ENCODE measurements around the gene GRAMD1A. TPM values are rescaled to one million over a fixed set of nuclear protein-coding genes. Genes with fewer than 3 reads are reported as not detected.

The GRAMD1A gene
- total RNA-seq, 1 experiment from 2014 or later: 32.8 TPM

DNA sequence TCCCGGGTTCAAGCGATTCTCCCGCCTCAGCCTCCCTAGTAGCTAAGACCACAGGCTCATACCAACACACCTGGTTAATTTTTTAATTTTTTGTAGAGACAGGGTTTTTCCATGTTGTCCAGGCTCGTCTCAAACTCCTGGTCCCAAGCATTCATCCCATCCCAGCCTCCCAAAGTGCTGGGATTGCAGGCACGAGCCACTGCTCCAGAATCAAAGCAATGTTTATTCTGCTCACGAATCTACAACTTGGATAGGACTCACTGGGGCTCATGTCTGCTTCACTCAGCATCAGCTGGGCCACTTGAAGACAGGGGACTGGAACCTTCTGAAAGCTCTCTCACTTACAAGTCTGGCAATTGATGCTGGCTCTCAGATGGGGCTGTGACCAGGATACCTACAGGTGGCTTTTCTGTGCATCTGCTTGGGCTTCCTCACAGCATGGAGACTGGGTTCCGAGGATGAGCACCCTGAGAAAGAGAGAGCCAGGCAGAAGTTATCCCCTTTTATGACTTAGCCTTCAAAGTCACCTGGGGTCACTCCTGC, 27.9 kb upstream of the GRAMD1A start:
- Histone ChIP-seq H3K4me2 (ENCODE audit: low read length) (no peak overlapping the region), H3K27me3 (ENCODE audit: low read length) (no peaks in the 10 kb centered on the region), H3K36me3 (ENCODE audit: low read depth, low read length) (no peaks in the 10 kb centered on the region), H3K9ac (ENCODE audit: low read length) (no peak overlapping the region), H3K9me2 (replicated peaks; ENCODE audit: low read length) (no peaks in the 10 kb centered on the region), H4K20me1 (ENCODE audit: low read length) (no peaks in the 10 kb centered on the region), H3K4me1 (ENCODE audit: insufficient read depth, low read length) (no peaks in the 10 kb centered on the region), H3F3A (ENCODE audit: low read length, unreplicated experiment) (no peaks in the 10 kb centered on the region), H3K9me3 (ENCODE audit: low read length) (no peaks in the 10 kb centered on the region), H3K27ac (ENCODE audit: low read length) (no peak overlapping the region), H2AFZ (ENCODE audit: low read length) (no peak overlapping the region), H3K4me3 (ENCODE audit: low read length) (no peak overlapping the region), H3K79me2 (ENCODE audit: low read length) (no peaks in the 10 kb centered on the region)
- TF ChIP-seq EZH2 (IDR thresholded peaks at IDR 0.05; ENCODE audit: low read length, unreplicated experiment) (no peak), CTCF (conservative IDR thresholded peaks at IDR 0.05; ENCODE audit: low read depth, low read length) (no peak), EZH2phosphoT487 (IDR thresholded peaks at IDR 0.05; ENCODE audit: borderline replicate concordance, low read length) (no peak)
- ATAC-seq (no peak), DNase-seq (no peak)
- intact Hi-C loops (cut with micrococcal nuclease): loop anchor here (2.0 kb wide), 1 partner anchor 35 kb away; no protein-coding TSS in a partner anchor
- ChIA-PET POLR2A (ENCODE audit: unreplicated experiment) (interaction anchor here (0.6 kb wide), 1 partner anchor 182 kb away, joined by 26 read pairs; the partner anchor contains the start of gene FXYD5), CTCF (interaction anchor here (0.5 kb wide), 1 partner anchor 42 kb away, joined by 3 read pairs; no protein-coding TSS in a partner anchor)
- no TSS peak for BruUV-seq (replicated peaks)

GRCh38 chr19:34974646-34975045, 25.5 kb upstream of the GRAMD1A start:
- H3F3A ChIP-seq (ENCODE audit: low read length, unreplicated experiment): no peaks in the 10 kb centered on the region
- no TSS peak for BruUV-seq (replicated peaks)
- H3K9me2 ChIP-seq (replicated peaks; ENCODE audit: low read length): no peaks in the 10 kb centered on the region
- H3K27ac ChIP-seq (ENCODE audit: low read length): no peak overlapping the region
- DNase-seq (no peak), ATAC-seq (no peak)
- CTCF ChIA-PET: no interaction called here
- H3K9ac ChIP-seq (ENCODE audit: low read length): no peak overlapping the region
- H3K4me3 ChIP-seq (ENCODE audit: low read length): no peak overlapping the region
- H3K9me3 ChIP-seq (ENCODE audit: low read length): no peaks in the 10 kb centered on the region
- H3K79me2 ChIP-seq (ENCODE audit: low read length): no peaks in the 10 kb centered on the region
- H4K20me1 ChIP-seq (ENCODE audit: low read length): no peaks in the 10 kb centered on the region
- H3K36me3 ChIP-seq (ENCODE audit: low read depth, low read length): no peaks in the 10 kb centered on the region
- no peak overlapping the region for H3K4me2 ChIP-seq (ENCODE audit: low read length)
- no peak overlapping the region for H2AFZ ChIP-seq (ENCODE audit: low read length)
- H3K27me3 ChIP-seq (ENCODE audit: low read length): no peaks in the 10 kb centered on the region
- no peak for TF ChIP-seq EZH2phosphoT487 (IDR thresholded peaks at IDR 0.05; ENCODE audit: borderline replicate concordance, low read length)
- TF ChIP-seq EZH2 (IDR thresholded peaks at IDR 0.05; ENCODE audit: low read length, unreplicated experiment): no peak
- TF ChIP-seq CTCF (conservative IDR thresholded peaks at IDR 0.05; ENCODE audit: low read depth, low read length): no peak
- intact Hi-C loops (cut with micrococcal nuclease): no loop called here
- no peaks in the 10 kb centered on the region for H3K4me1 ChIP-seq (ENCODE audit: insufficient read depth, low read length)
- POLR2A ChIA-PET (ENCODE audit: unreplicated experiment): no interaction called here

- H3K4me2 ChIP-seq (ENCODE audit: low read length): no peak overlapping the region
- TF ChIP-seq CTCF (conservative IDR thresholded peaks at IDR 0.05; ENCODE audit: low read depth, low read length) (no peak), EZH2 (IDR thresholded peaks at IDR 0.05; ENCODE audit: low read length, unreplicated experiment) (no peak), EZH2phosphoT487 (IDR thresholded peaks at IDR 0.05; ENCODE audit: borderline replicate concordance, low read length) (no peak)
- H3K9ac ChIP-seq (ENCODE audit: low read length): no peak overlapping the region
- CTCF ChIA-PET: no interaction called here
- H3K27ac ChIP-seq (ENCODE audit: low read length): no peak overlapping the region
- ATAC-seq: no peak
- H2AFZ ChIP-seq (ENCODE audit: low read length): no peak overlapping the region
- no peaks in the 10 kb centered on the region for H3K36me3 ChIP-seq (ENCODE audit: low read depth, low read length)
- H3K9me3 ChIP-seq (ENCODE audit: low read length): no peaks in the 10 kb centered on the region
- POLR2A ChIA-PET (ENCODE audit: unreplicated experiment): no interaction called here
- H3F3A ChIP-seq (ENCODE audit: low read length, unreplicated experiment): no peaks in the 10 kb centered on the region
- no peaks in the 10 kb centered on the region for H3K27me3 ChIP-seq (ENCODE audit: low read length)
- no peak for DNase-seq
- no peaks in the 10 kb centered on the region for H3K79me2 ChIP-seq (ENCODE audit: low read length)
- H3K4me1 ChIP-seq (ENCODE audit: insufficient read depth, low read length): no peaks in the 10 kb centered on the region
- H4K20me1 ChIP-seq (ENCODE audit: low read length): no peaks in the 10 kb centered on the region
- no TSS peak for BruUV-seq (replicated peaks)
- no peaks in the 10 kb centered on the region for H3K9me2 ChIP-seq (replicated peaks; ENCODE audit: low read length)
- intact Hi-C loops (cut with micrococcal nuclease): no loop called here
- H3K4me3 ChIP-seq (ENCODE audit: low read length): no peak overlapping the region
Measured at GRCh38 chr19:34975056-34975455, 25.1 kb upstream of the GRAMD1A start.
